ENCODE data around the gene CYTH4. TPM values are rescaled to one million over a fixed set of nuclear protein-coding genes. Genes with fewer than 3 reads are reported as not detected.

CYTH4 gene
- polyA plus RNA-seq = not detected in 2 replicates

DNA sequence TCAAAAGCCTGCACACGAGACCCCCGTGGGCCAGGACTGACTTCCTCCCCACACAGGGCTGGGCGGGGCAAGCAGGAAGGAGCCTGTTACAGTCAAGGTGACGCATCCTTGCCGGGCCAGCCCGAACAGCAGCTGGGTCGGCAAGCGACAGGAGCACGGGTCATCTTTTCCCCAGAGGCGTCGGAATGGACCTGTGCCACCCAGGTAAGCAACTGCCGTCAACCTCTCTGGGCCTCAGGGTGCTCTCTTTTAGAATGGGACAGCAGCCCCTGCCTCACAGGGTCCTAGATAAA lies at the start of gene CYTH4:
CYTH4 (plus strand) TSS at position 124 of the 293 bp plus-strand sequence; CDS start at position 186, 62 bp downstream.

GRCh38 chr22:37244114-37244921 lies 38.0 kb upstream of the CYTH4 start, which contains the start of gene RAC2:
TSS of gene RAC2 (minus strand) at chr22:37244269. CDS start at chr22:37244148, 121 bp downstream.

Other genes with a start within 250 kb of the CYTH4 start
- 0.99 and 4.5 TPM in 2 replicates for gene KCTD17, start 230.8 kb upstream of the CYTH4 start, polyA plus RNA-seq
- not detected in 2 replicates for gene TMPRSS6, start 172.8 kb upstream of the CYTH4 start, polyA plus RNA-seq
- not detected in 2 replicates for gene IL2RB, start 132.6 kb upstream of the CYTH4 start, polyA plus RNA-seq
- 3.7 TPM in 1 of 2 replicates, not detected in the other for gene C1QTNF6, start 94.3 kb upstream of the CYTH4 start, polyA plus RNA-seq
- 0.13 TPM in 1 of 2 replicates, not detected in the other for gene SSTR3, start 70.0 kb upstream of the CYTH4 start, polyA plus RNA-seq
- gene RAC2, start 38.2 kb upstream of the CYTH4 start, polyA plus RNA-seq = not detected in 2 replicates
- gene ELFN2, start 145.0 kb downstream of the CYTH4 start, polyA plus RNA-seq = 0.14 and 0.19 TPM in 2 replicates
- gene MFNG, start 203.9 kb downstream of the CYTH4 start, polyA plus RNA-seq = 0.54 TPM in 1 of 2 replicates, not detected in the other
- not detected in 2 replicates for gene CARD10, start 236.9 kb downstream of the CYTH4 start, polyA plus RNA-seq

Data from Purkinje cell (primary cell).